Omental fat pad (tissue), 4 donors: Measurements from ENCODE around the gene AGRN. TPM values are rescaled to one million over a fixed set of nuclear protein-coding genes. Genes with fewer than 3 reads are reported as not detected.
"Not testable (repeated sequence)": the region's sequence is repeated elsewhere in the genome, so short reads cannot be mapped to it uniquely, and the experiment has no call there.

Source experiments
- ATAC-seq: fragments of 150-250 bp; one replicate; pipeline ENCODE4 v1.9.1; 2016; ENCODE audit warnings: mild to moderate bottlenecking, moderate library complexity; ENCODE audit not compliant: low FRiP score
- DNase-seq: peaks from one replicate; pipeline ENCODE4 v3.0.0-alpha.2; 2019; ENCODE audit warnings: low spot score
- CTCF ChIP-seq, 3 donors: fragments of 450-650 bp; IDR thresholded peaks; one replicate each; pipeline ENCODE4 v1.5.1; 2016 to 2017; ENCODE audit warnings: antibody characterized with exemption in 3 of 3, mild to moderate bottlenecking in 3 of 3, moderate library complexity in 2 of 3
- total RNA-seq, 4 donors: library from RNA; depleted of rRNA; stranded (reverse); fragments of >200 nt; gene quantifications; one replicate each; pipeline ENCODE4 v1.1.0, GENCODE V29; 2016

The AGRN gene
- total RNA-seq, 4 donors from 2014 or later = 17.2 to 42.3 (median 22.6) TPM

DNA sequence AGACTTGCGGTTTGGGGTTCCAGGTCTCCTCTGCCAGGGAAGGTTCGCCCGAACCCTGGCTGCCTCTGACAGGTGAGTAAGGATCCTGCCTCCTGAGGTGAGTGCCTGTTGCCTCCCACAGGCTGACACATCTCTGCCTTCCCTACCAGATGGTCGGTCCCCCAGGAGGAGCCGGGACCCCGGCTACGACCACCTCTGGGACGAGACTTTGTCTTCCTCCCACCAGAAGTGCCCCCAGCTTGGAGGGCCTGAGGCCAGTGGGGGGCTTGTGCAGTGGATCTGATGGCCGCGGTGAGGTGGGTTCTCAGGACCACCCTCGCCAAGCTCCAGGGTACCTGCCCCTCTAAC, 45.7 kb upstream of the AGRN start:
- ATAC-seq = no peak
- TF ChIP-seq CTCF (IDR thresholded peaks at IDR 0.05) = no peak
- DNase-seq = no peak

DNA sequence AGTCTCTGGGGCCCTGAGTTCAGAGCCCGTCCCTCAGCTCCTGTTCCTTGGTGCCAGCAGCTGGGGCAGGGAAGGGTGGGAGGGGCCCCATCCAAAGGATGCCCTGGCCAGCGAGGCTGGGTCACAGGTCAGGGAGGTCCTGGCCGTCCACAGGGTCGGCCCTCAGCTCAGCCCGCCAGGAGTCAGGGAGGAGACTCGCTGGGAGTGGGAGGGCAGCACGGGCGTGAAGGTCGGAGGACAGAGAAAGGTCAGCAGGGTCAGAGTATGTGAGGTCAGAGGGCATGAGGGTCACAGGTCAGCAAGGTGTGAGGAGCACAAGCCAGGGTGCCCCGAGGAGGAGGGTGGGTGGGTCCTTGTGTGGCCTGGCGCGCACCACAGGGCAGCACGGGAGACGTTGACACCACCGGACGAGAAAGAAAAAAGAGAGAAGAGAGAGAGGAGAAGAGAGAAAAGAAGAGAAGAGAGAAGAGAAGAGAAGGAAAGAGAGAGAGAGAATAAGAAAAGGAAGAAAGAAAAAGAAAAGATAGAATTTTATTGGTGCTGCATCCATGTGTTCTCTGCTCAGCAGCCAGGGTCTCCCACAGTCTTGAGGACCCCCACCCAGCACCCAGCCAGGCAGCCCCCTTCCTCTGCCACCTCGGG, 45.1 kb upstream of the AGRN start:
- ATAC-seq = no peak
- DNase-seq = no peak
- TF ChIP-seq CTCF (IDR thresholded peaks at IDR 0.05) = no peak

DNA sequence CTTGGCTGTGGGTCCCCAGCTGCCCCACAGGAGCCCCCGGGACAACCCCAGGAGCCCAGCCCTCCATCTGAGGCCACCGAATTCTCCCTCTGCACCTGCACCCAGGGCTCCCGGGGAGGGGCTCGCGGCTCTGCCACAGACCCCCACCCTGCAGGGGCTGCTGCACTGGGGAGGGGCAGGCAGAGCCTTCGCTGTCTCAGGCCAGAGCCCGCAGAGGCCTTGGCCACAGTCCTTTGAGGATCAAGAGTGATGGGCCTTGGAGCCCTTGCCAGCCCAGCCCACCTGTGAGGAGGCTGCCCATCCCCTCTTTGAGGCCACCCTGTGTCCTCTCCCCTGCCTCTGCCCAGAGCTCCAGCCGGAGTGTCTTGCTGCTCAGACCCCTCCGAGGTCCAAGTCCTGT, 44.6 kb upstream of the AGRN start:
- ATAC-seq = no peak
- no peak for TF ChIP-seq CTCF (IDR thresholded peaks at IDR 0.05)

GRCh38 chr1:975896-976683, 43.8 kb upstream of the AGRN start:
- peak in 1 of 3 donors; percentile 6 for TF ChIP-seq CTCF (IDR thresholded peaks at IDR 0.05)
- ATAC-seq = peak; percentile 46
- DNase-seq = no peak

More for the DNA sequence above, 44.6 kb upstream of the AGRN start:
- DNase-seq = no peak

DNA sequence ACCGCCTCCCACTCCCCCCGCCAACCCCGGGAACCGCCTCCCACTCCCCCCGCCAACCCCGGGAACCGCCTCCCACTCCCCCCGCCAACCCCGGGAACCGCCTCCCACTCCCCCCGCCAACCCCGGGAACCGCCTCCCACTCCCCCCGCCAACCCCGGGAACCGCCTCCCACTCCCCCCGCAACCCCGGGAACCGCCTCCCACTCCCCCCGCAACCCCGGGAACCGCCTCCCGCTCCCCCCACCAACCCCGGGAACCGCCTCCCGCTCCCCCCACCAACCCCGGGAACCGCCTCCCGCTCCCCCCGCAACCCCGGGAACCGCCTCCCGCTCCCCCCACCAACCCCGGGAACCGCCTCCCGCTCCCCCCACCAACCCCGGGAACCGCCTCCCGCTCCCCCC, 43.1 kb upstream of the AGRN start:
- not testable (repeated sequence) for DNase-seq, ATAC-seq

DNA sequence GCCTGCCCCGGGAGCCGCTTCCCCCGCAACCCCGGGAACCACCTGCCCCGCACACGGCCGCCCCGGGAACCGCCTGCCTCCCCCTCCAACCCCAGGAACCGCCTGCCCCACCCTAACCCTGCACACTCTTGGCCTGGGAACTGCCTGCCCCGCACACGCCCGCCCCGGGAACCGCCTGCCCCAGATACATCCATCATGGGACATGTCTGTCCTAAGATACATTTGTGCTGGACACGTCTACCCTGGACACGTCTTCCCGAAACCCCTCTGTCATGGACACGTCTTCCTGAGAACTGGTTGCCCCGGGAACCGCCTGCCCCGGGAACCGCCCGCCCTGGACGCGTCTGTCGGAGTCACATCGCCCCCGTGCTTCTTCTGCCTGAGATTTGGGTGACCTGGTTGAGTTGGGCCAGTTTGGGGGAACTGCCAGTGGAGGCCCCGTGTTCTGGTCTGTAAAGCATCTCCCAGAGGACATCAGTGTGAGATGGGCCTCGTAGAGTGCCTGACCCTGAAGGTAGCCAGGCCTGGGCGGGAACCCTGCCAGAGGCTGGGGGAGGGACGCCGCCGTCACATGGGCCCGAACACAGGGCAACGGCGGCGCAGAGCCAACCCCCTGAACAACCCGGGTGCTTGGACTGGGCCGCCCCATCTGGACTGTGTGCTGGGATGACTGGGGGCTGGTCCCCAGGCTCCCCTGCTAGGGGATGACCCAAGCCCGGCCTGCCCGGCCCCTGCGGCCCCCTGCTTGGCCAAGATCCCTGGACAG, 41.7 kb upstream of the AGRN start:
- TF ChIP-seq CTCF (IDR thresholded peaks at IDR 0.05) = no peak

More for the DNA sequence above, 41.7 kb upstream of the AGRN start:
- DNase-seq = no peak
- ATAC-seq = no peak
